Activated CD4-positive, alpha-beta T cell treated with anti-CD3 and anti-CD28 coated beads, Interleukin-2, amount 10 ng/mL, durations not matched to agents 7 days and 5 days (primary cell): ENCODE data around the gene SMC1B. TPM values are rescaled to one million over a fixed set of nuclear protein-coding genes. Genes with fewer than 3 reads are reported as not detected.
A peak's percentile ranks its signal among the peaks of the same experiment; 100 is the strongest.
"Not testable (repeated sequence)": the region's sequence is repeated elsewhere in the genome, so short reads cannot be mapped to it uniquely, and the experiment has no call there.

Experiments
- CTCF ChIA-PET: fragments of 350-600 bp; sonication (Branson Sonifier 250); formaldehyde crosslinking; loops from one replicate; lab custom pipeline; 2021; ENCODE audit warnings: antibody characterized with exemption; lab: Charles Lee
- POLR2A ChIA-PET: fragments of 350-600 bp; sonication (Branson Sonifier 250); formaldehyde crosslinking; loops from one replicate; lab custom pipeline; 2021; ENCODE audit warnings: antibody characterized with exemption; lab: Charles Lee
- DNase-seq: peaks from one replicate; pipeline ENCODE4 v3.0.0-alpha.2; 2020
- H3K27ac Mint-ChIP-seq: one replicate; pipeline ENCODE4 v1.8.0; 2021; ENCODE audit warnings: mild to moderate bottlenecking, moderate library complexity, mixed read lengths
- H3K27me3 Mint-ChIP-seq: one replicate; pipeline ENCODE4 v1.8.0; 2021; ENCODE audit warnings: mixed read lengths
- H3K36me3 Mint-ChIP-seq: one replicate; pipeline ENCODE4 v1.8.0; 2021; ENCODE audit warnings: low read depth, mixed read lengths
- H3K4me1 Mint-ChIP-seq: one replicate; pipeline ENCODE4 v1.8.0; 2021; ENCODE audit warnings: mixed read lengths
- H3K4me3 Mint-ChIP-seq: one replicate; pipeline ENCODE4 v1.8.0; 2021; ENCODE audit warnings: mild to moderate bottlenecking, moderate library complexity, mixed read lengths
- H3K9me3 Mint-ChIP-seq: one replicate; pipeline ENCODE4 v1.8.0; 2021; ENCODE audit warnings: mixed read lengths
- total RNA-seq, 2 experiments: library from RNA; stranded (reverse); gene quantifications; one replicate each; pipeline ENCODE4 v1.2.3, GENCODE V29; 2021

The SMC1B gene
- total RNA-seq, 2 experiments from 2014 or later: 0.58 to 0.64 TPM

- CTCF ChIA-PET: no interaction called here
- POLR2A ChIA-PET: no interaction called here
- H3K4me1 Mint-ChIP-seq: peaks cover 12% of the 10 kb centered on the region
- no peak overlapping the region for H3K4me3 Mint-ChIP-seq
- no peak for DNase-seq
- no peaks in the 10 kb centered on the region for H3K9me3 Mint-ChIP-seq
- H3K27me3 Mint-ChIP-seq: no peaks in the 10 kb centered on the region
- no peak overlapping the region for H3K27ac Mint-ChIP-seq
- peaks cover 7% of the 10 kb centered on the region for H3K36me3 Mint-ChIP-seq
These were observed 59.6 kb downstream of the SMC1B start for GRCh38 chr22:45353786-45354185.

- CTCF ChIA-PET: interaction anchor here (0.6 to 0.9 kb wide), 2 partner anchors 21 to 38 kb away, joined by 3 to 4 read pairs; no protein-coding TSS in a partner anchor
These were observed 60.6 kb downstream of the SMC1B start for GRCh38 chr22:45352757-45353156.

GRCh38 chr22:45351956-45352355, 61.4 kb downstream of the SMC1B start:
- H3K9me3 Mint-ChIP-seq: no peaks in the 10 kb centered on the region
- peaks cover 11% of the 10 kb centered on the region for H3K4me1 Mint-ChIP-seq
- ChIA-PET CTCF (interaction anchor here (0.6 to 0.9 kb wide), 2 partner anchors 20 to 39 kb away, joined by 3 to 4 read pairs; no protein-coding TSS in a partner anchor), POLR2A (no interaction called here)
- DNase-seq: no peak
- peaks cover 7% of the 10 kb centered on the region for H3K36me3 Mint-ChIP-seq
- H3K27me3 Mint-ChIP-seq: no peaks in the 10 kb centered on the region
- H3K27ac Mint-ChIP-seq: no peak overlapping the region
- H3K4me3 Mint-ChIP-seq: no peak overlapping the region

More at GRCh38 chr22:45352757-45353156, 60.6 kb downstream of the SMC1B start:
- DNase-seq, H3K4me3 Mint-ChIP-seq, H3K27ac Mint-ChIP-seq, POLR2A ChIA-PET, H3K36me3 Mint-ChIP-seq, H3K27me3 Mint-ChIP-seq, H3K9me3 Mint-ChIP-seq: not testable (repeated sequence)
- H3K4me1 Mint-ChIP-seq: peaks cover 12% of the 10 kb centered on the region

- DNase-seq: no peak
- CTCF ChIA-PET: interaction anchor here (0.6 kb wide), 1 partner anchor 315 kb away, joined by 3 read pairs; no protein-coding TSS in a partner anchor
- Mint-ChIP-seq H3K4me3 (no peak overlapping the region), H3K9me3 (no peaks in the 10 kb centered on the region), H3K36me3 (peaks cover 15% of the 10 kb centered on the region), H3K27me3 (no peaks in the 10 kb centered on the region), H3K27ac (no peak overlapping the region), H3K4me1 (peaks cover 9% of the 10 kb centered on the region)
- POLR2A ChIA-PET: no interaction called here
These were observed 63.5 kb downstream of the SMC1B start for GRCh38 chr22:45349916-45350315.

GRCh38 chr22:45344334-45344733, 69.1 kb downstream of the SMC1B start:
- H3K27ac Mint-ChIP-seq: no peak overlapping the region
- no peak for DNase-seq
- H3K9me3 Mint-ChIP-seq: no peaks in the 10 kb centered on the region
- H3K27me3 Mint-ChIP-seq: no peaks in the 10 kb centered on the region
- no peak overlapping the region for H3K4me3 Mint-ChIP-seq
- H3K36me3 Mint-ChIP-seq: peaks cover 38% of the 10 kb centered on the region
- H3K4me1 Mint-ChIP-seq: peaks cover 12% of the 10 kb centered on the region
- CTCF ChIA-PET: interaction anchor here (1.1 kb wide), 1 partner anchor 13 kb away, joined by 3 read pairs; no protein-coding TSS in a partner anchor
- POLR2A ChIA-PET: no interaction called here

GRCh38 chr22:45343143-45343542, 70.3 kb downstream of the SMC1B start:
- Mint-ChIP-seq H3K36me3 (peaks cover 39% of the 10 kb centered on the region), H3K9me3 (no peaks in the 10 kb centered on the region), H3K4me1 (peaks cover 12% of the 10 kb centered on the region), H3K27me3 (no peaks in the 10 kb centered on the region), H3K4me3 (no peak overlapping the region), H3K27ac (no peak overlapping the region)
- DNase-seq: no peak
- ChIA-PET POLR2A (no interaction called here), CTCF (no interaction called here)

- ChIA-PET CTCF (interaction anchor here (1.1 to 1.2 kb wide), 2 partner anchors 19 to 28 kb away, joined by 3 read pairs; no protein-coding TSS in a partner anchor), POLR2A (interaction anchor here (0.7 kb wide), 1 partner anchor 23 kb away, joined by 4 read pairs; no protein-coding TSS in a partner anchor)
- no peaks in the 10 kb centered on the region for H3K9me3 Mint-ChIP-seq
- no peak overlapping the region for H3K4me3 Mint-ChIP-seq
- peaks cover 48% of the 10 kb centered on the region for H3K36me3 Mint-ChIP-seq
- no peaks in the 10 kb centered on the region for H3K27me3 Mint-ChIP-seq
- peak overlapping the region; percentile 62 for H3K27ac Mint-ChIP-seq
- peak; percentile 22 for DNase-seq
- H3K4me1 Mint-ChIP-seq: peaks cover 21% of the 10 kb centered on the region
These were observed 71.9 kb downstream of the SMC1B start for GRCh38 chr22:45341498-45341897.

GRCh38 chr22:45340323-45340722, 73.1 kb downstream of the SMC1B start:
- Mint-ChIP-seq H3K4me1 (peaks cover 25% of the 10 kb centered on the region), H3K9me3 (no peaks in the 10 kb centered on the region), H3K36me3 (peaks cover 52% of the 10 kb centered on the region), H3K27ac (no peak overlapping the region), H3K4me3 (no peak overlapping the region), H3K27me3 (no peaks in the 10 kb centered on the region)
- ChIA-PET CTCF (interaction anchor here (0.6 to 0.7 kb wide), 4 partner anchors 14 to 1455 kb away, joined by 3 to 4 read pairs (median 4); no protein-coding TSS in a partner anchor), POLR2A (interaction anchor here (0.6 kb wide), 1 partner anchor 58 kb away, joined by 4 read pairs; no protein-coding TSS in a partner anchor)
- DNase-seq: no peak

- no peak for DNase-seq
- ChIA-PET CTCF (no interaction called here), POLR2A (no interaction called here)
- H3K27ac Mint-ChIP-seq: no peak overlapping the region
- no peaks in the 10 kb centered on the region for H3K27me3 Mint-ChIP-seq
- peaks cover 53% of the 10 kb centered on the region for H3K36me3 Mint-ChIP-seq
- no peaks in the 10 kb centered on the region for H3K9me3 Mint-ChIP-seq
- no peak overlapping the region for H3K4me3 Mint-ChIP-seq
- H3K4me1 Mint-ChIP-seq: peaks cover 36% of the 10 kb centered on the region
These were observed 74.6 kb downstream of the SMC1B start for GRCh38 chr22:45338795-45339194.

- H3K4me1 Mint-ChIP-seq: peaks cover 42% of the 10 kb centered on the region
- POLR2A ChIA-PET: no interaction called here
- H3K27me3 Mint-ChIP-seq: no peaks in the 10 kb centered on the region
- no peak overlapping the region for H3K4me3 Mint-ChIP-seq
- no peak overlapping the region for H3K27ac Mint-ChIP-seq
- DNase-seq: no peak
- no peaks in the 10 kb centered on the region for H3K9me3 Mint-ChIP-seq
- peaks cover 52% of the 10 kb centered on the region for H3K36me3 Mint-ChIP-seq
- CTCF ChIA-PET: no interaction called here
These were observed 75.9 kb downstream of the SMC1B start for GRCh38 chr22:45337536-45337935.

- Mint-ChIP-seq H3K27me3 (no peaks in the 10 kb centered on the region), H3K9me3 (no peaks in the 10 kb centered on the region), H3K36me3 (peaks cover 52% of the 10 kb centered on the region), H3K27ac (no peak overlapping the region), H3K4me1 (peaks cover 42% of the 10 kb centered on the region), H3K4me3 (no peak overlapping the region)
- POLR2A ChIA-PET: no interaction called here
- DNase-seq: no peak
- CTCF ChIA-PET: no interaction called here
These were observed 76.4 kb downstream of the SMC1B start for GRCh38 chr22:45336971-45337431.

- H3K4me3 Mint-ChIP-seq: no peak overlapping the region
- H3K36me3 Mint-ChIP-seq: peaks cover 52% of the 10 kb centered on the region
- peak overlapping the region; percentile 19 for H3K27ac Mint-ChIP-seq
- DNase-seq: no peak
- peaks cover 35% of the 10 kb centered on the region for H3K4me1 Mint-ChIP-seq
- H3K9me3 Mint-ChIP-seq: no peaks in the 10 kb centered on the region
- ChIA-PET POLR2A (no interaction called here), CTCF (no interaction called here)
- H3K27me3 Mint-ChIP-seq: no peaks in the 10 kb centered on the region
These were observed 77.4 kb downstream of the SMC1B start for GRCh38 chr22:45335854-45336522.
